SK-N-SH treated with all-trans-retinoic acid at 6 μM for 48 hours (cell line): ENCODE data around the gene KLHL26.
"Not testable (repeated sequence)": the region's sequence is repeated elsewhere in the genome, so short reads cannot be mapped to it uniquely, and the experiment has no call there.

Source experiments
- ATAC-seq: fragments of 200-7000 bp; cut with Tn5 transposase; 3 replicates; pipeline ENCODE4 v1.9.1; 2020; ENCODE audit warnings: mild to moderate bottlenecking, moderate library complexity
- BACH2 ChIP-seq: fragments of 250-450 bp; sonication (Bioruptor Pico); IDR thresholded peaks from 2 replicates; pipeline ENCODE4 v1.9.0; 2021; ENCODE audit warnings: mild to moderate bottlenecking, borderline replicate concordance
- CSDC2 ChIP-seq: fragments of 250-450 bp; sonication (Bioruptor Pico); IDR thresholded peaks from 2 replicates; pipeline ENCODE4 v1.5.0; 2020; ENCODE audit warnings: mild to moderate bottlenecking, moderate library complexity
- GLIS3 ChIP-seq: fragments of 250-450 bp; sonication (Bioruptor Pico); IDR thresholded peaks from 2 replicates; pipeline ENCODE4 v1.5.0; 2020; ENCODE audit warnings: mild to moderate bottlenecking, moderate library complexity
- ISL1 ChIP-seq: fragments of 250-450 bp; sonication (Bioruptor Pico); IDR thresholded peaks from 2 replicates; pipeline ENCODE4 v2.1.2; 2022; ENCODE audit warnings: mild to moderate bottlenecking, moderate library complexity
- PATZ1 ChIP-seq: fragments of 250-450 bp; sonication (Bioruptor Pico); IDR thresholded peaks from 2 replicates; pipeline ENCODE4 v1.8.0; 2020; ENCODE audit warnings: mild to moderate bottlenecking, moderate library complexity, borderline replicate concordance
- POU6F1 ChIP-seq: fragments of 250-450 bp; sonication (Bioruptor Pico); IDR thresholded peaks from 2 replicates; pipeline ENCODE4 v1.8.0; 2021; ENCODE audit warnings: low read depth, mild to moderate bottlenecking, moderate library complexity, borderline replicate concordance
- PPARA ChIP-seq: fragments of 250-450 bp; sonication (Bioruptor Pico); IDR thresholded peaks from 2 replicates; pipeline ENCODE4 v1.5.0; 2020; ENCODE audit warnings: mild to moderate bottlenecking, borderline replicate concordance
- SNAI2 ChIP-seq: fragments of 250-450 bp; sonication (Bioruptor Pico); IDR thresholded peaks from 2 replicates; pipeline ENCODE4 v1.5.0; 2020; ENCODE audit warnings: mild to moderate bottlenecking, moderate library complexity
- TOX ChIP-seq: fragments of 250-450 bp; sonication (Bioruptor Pico); IDR thresholded peaks from 2 replicates; pipeline ENCODE4 v1.8.0; 2021; ENCODE audit warnings: mild to moderate bottlenecking, moderate library complexity, borderline replicate concordance
- TSHZ2 ChIP-seq: fragments of 250-450 bp; sonication (Bioruptor Pico); IDR thresholded peaks from 2 replicates; pipeline ENCODE4 v1.5.0; 2020; ENCODE audit warnings: mild to moderate bottlenecking, moderate library complexity
- ZFP3 ChIP-seq: fragments of 250-450 bp; sonication (Bioruptor Pico); IDR thresholded peaks from 2 replicates; pipeline ENCODE4 v1.5.0; 2020; ENCODE audit warnings: mild to moderate bottlenecking, moderate library complexity
- ZFP30 ChIP-seq: fragments of 450-650 bp; formaldehyde crosslinking; IDR thresholded peaks from 2 replicates; pipeline ENCODE4 v1.5.0; 2022; ENCODE audit warnings: mild to moderate bottlenecking, moderate library complexity
- TF ChIP-seq, protein P1 (sequence below): fragments of 250-450 bp; sonication (Bioruptor Pico); IDR thresholded peaks from 2 replicates; pipeline ENCODE4 v1.5.1; 2020; ENCODE audit warnings: low read depth, mild to moderate bottlenecking, moderate library complexity

The KLHL26 gene

GRCh38 chr19:18677156-18677555 is 40.3 kb downstream of the KLHL26 start:
- TF ChIP-seq BACH2 (CRISPR knock-in tag) = no peak
- TF ChIP-seq TSHZ2 = no peak
- no peak for TF ChIP-seq POU6F1 (CRISPR knock-in tag)
- no peak for TF ChIP-seq CSDC2 (CRISPR knock-in tag)
- no peak for TF ChIP-seq ZFP3 (CRISPR knock-in tag)
- TF ChIP-seq SNAI2 (CRISPR knock-in tag) = no peak
- TF ChIP-seq, protein P1, sequence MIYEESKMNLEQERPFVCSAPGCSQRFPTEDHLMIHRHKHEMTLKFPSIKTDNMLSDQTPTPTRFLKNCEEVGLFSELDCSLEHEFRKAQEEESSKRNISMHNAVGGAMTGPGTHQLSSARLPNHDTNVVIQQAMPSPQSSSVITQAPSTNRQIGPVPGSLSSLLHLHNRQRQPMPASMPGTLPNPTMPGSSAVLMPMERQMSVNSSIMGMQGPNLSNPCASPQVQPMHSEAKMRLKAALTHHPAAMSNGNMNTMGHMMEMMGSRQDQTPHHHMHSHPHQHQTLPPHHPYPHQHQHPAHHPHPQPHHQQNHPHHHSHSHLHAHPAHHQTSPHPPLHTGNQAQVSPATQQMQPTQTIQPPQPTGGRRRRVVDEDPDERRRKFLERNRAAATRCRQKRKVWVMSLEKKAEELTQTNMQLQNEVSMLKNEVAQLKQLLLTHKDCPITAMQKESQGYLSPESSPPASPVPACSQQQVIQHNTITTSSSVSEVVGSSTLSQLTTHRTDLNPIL (CRISPR knock-in tag) = no peak
- TF ChIP-seq ZFP30 (CRISPR knock-in tag) = no peak
- TF ChIP-seq TOX (CRISPR knock-in tag) = no peak
- no peak for ATAC-seq

DNA sequence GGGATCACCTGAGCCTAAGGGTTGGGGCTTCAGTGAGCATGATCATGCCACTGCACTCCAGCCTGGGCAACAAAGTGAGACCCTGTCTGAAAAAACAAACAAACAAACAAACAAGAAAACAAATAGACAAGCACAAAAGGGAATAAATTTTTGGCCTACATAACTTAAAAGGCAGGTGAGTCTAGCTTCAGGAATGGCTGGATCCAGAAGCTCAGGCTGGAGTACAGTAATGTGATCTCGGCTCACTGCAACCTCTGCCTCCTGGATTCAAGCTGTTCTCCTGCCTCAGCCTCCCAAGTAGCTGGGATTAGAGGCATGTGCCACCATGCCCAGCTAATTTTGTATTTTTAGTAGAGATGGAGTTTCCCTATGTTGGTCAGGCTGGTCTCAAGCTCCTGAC is 43.3 kb downstream of the KLHL26 start:
- not testable (repeated sequence) for ATAC-seq

- TF ChIP-seq PATZ1 (CRISPR knock-in tag) (no peak), TSHZ2 (no peak), POU6F1 (CRISPR knock-in tag) (no peak), ISL1 (CRISPR knock-in tag) (no peak), PPARA (CRISPR knock-in tag) (no peak), BACH2 (CRISPR knock-in tag) (no peak), GLIS3 (CRISPR knock-in tag) (no peak), ZFP3 (CRISPR knock-in tag) (no peak)
- peak; percentile 5 for ATAC-seq
Observed at GRCh38 chr19:18682807-18683108, 45.9 kb downstream of the KLHL26 start.

DNA sequence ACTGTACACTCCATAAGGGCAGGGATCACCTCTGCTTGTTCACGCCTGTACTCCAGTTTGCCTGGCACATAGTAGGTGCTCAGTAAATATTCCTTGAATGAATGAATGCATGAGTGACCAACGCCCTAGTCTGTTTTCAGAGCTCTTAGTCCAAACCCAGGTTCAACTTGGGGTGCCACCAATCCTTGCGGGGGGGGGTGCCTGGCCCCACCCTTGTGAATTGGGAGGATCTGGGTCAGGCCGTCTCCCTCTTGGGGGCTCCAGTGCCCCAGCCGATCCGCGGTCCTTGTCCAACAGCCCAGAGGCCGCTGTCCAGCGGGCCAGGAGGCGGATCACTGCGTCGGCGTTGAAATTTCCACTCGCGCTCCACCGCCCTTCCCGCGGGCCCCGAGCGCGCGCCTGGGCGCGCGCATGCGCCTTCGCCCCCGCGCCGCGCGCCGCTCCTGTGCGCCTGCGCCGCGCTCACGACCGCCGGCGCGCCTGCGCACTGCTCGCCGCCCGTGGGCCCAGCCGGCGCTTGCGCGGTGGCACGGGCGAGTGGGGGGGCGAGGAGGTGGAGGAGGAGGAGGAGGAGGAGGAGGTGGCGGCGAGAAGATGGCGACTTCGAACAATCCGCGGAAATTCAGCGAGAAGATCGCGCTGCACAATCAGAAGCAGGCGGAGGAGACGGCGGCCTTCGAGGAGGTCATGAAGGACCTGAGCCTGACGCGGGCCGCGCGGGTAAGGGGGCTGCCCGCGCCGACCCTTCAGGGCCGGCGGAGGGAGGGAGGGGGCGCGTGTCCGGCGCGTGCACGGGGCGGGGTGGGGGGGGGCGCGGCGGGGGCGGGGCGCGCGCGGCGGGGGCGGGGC is 46.5 kb downstream of the KLHL26 start, which contains the start of gene CRTC1:
TSS of gene CRTC1 (plus strand) at position 572 of the 849 bp plus-strand sequence. CDS start at position 595, 23 bp downstream.
- ATAC-seq = peak; percentile 82
- TF ChIP-seq, protein P1 (CRISPR knock-in tag) = no peak
- TF ChIP-seq PATZ1 (CRISPR knock-in tag) = peak; percentile 92
